OCI-LY3 (cell line): ENCODE results near the gene SNORC.
"Not testable (repeated sequence)": the region's sequence is repeated elsewhere in the genome, so short reads cannot be mapped to it uniquely, and the experiment has no call there.

ENCODE experiments used
- EZH2phosphoT487 ChIP-seq: fragments of 200-600 bp; shearing (Covaris generic); IDR thresholded peaks from 2 replicates; pipeline ENCODE4 v1.6.1; 2018; ENCODE audit warnings: antibody characterized with exemption, mixed run types, low read depth
- TF ChIP-seq, protein P1 (sequence below): fragments of 200-600, 300-600 bp; sonication (generic); IDR thresholded peaks from 2 replicates; pipeline ENCODE4 v1.5.1; 2014; ENCODE audit warnings: antibody characterized with exemption, low read length, low read depth

DNA sequence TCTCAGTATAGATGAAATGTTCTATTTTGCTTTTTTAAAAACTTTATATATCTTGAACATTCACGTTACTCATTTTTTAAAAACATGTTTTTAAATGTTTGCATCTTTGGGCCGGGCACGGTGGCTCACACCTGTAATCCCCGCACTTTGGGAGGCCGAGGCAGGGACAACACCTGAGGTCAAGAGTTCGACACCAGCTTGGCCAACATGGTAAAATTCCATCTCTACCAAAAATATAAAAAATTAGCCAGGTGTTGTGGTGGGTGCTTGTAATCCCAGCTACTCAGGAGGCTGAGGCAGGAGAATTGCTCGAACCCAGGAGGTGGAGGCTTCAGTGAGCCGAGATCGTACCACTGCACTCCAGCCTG is 37.6 kb downstream of the SNORC start:
- TF ChIP-seq, protein P1, sequence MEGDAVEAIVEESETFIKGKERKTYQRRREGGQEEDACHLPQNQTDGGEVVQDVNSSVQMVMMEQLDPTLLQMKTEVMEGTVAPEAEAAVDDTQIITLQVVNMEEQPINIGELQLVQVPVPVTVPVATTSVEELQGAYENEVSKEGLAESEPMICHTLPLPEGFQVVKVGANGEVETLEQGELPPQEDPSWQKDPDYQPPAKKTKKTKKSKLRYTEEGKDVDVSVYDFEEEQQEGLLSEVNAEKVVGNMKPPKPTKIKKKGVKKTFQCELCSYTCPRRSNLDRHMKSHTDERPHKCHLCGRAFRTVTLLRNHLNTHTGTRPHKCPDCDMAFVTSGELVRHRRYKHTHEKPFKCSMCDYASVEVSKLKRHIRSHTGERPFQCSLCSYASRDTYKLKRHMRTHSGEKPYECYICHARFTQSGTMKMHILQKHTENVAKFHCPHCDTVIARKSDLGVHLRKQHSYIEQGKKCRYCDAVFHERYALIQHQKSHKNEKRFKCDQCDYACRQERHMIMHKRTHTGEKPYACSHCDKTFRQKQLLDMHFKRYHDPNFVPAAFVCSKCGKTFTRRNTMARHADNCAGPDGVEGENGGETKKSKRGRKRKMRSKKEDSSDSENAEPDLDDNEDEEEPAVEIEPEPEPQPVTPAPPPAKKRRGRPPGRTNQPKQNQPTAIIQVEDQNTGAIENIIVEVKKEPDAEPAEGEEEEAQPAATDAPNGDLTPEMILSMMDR = not testable (repeated sequence)
- not testable (repeated sequence) for TF ChIP-seq EZH2phosphoT487
